ENCODE measurements around the gene SLC17A2.

DNA sequence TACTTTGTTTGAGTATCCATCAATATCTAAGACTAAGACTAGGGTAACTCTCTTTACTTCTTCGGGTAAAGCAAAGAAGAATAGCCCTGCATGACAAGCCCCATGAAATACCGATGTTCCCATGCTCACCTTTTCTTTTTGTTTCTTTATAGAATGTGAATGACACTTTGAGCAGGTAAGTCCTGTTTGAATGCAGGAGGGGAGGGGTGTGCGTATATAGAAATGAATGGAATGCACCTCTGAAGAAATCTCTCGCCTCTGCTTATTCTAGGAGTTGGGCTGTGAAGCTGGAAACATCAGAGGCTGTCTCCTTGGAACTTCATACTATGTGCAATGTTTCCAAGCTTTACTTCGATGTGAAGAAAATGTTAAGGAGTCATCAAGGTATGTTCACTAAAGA, 42.4 kb upstream of the SLC17A2 start:
- no peak for TF ChIP-seq EZH2 (IDR thresholded peaks at IDR 0.05; ENCODE audit: low read depth)
- TF ChIP-seq, protein P1, sequence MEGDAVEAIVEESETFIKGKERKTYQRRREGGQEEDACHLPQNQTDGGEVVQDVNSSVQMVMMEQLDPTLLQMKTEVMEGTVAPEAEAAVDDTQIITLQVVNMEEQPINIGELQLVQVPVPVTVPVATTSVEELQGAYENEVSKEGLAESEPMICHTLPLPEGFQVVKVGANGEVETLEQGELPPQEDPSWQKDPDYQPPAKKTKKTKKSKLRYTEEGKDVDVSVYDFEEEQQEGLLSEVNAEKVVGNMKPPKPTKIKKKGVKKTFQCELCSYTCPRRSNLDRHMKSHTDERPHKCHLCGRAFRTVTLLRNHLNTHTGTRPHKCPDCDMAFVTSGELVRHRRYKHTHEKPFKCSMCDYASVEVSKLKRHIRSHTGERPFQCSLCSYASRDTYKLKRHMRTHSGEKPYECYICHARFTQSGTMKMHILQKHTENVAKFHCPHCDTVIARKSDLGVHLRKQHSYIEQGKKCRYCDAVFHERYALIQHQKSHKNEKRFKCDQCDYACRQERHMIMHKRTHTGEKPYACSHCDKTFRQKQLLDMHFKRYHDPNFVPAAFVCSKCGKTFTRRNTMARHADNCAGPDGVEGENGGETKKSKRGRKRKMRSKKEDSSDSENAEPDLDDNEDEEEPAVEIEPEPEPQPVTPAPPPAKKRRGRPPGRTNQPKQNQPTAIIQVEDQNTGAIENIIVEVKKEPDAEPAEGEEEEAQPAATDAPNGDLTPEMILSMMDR (conservative IDR thresholded peaks at IDR 0.05): no peak

Measured in PC-9 (cell line).